HUES64 (cell line): ENCODE data around the gene ENOX1.

Experiments
- H3K27ac ChIP-seq: 2 replicates; pipeline ENCODE4 v1.7.0; 2013; ENCODE audit warnings: low read depth, low read length, inconsistent platforms
- H3K27me3 ChIP-seq: 2 replicates; pipeline ENCODE4 v1.6.1; 2013; ENCODE audit warnings: mild to moderate bottlenecking, low read length; ENCODE audit not compliant: insufficient read depth
- H3K36me3 ChIP-seq: 2 replicates; pipeline ENCODE4 v1.6.1; 2013; ENCODE audit warnings: mild to moderate bottlenecking, low read length; ENCODE audit not compliant: insufficient read depth
- H3K4me1 ChIP-seq: 2 replicates; pipeline ENCODE4 v1.6.1; 2013; ENCODE audit warnings: mild to moderate bottlenecking, low read length, moderate library complexity; ENCODE audit not compliant: insufficient read depth
- H3K4me3 ChIP-seq: 2 replicates; pipeline ENCODE4 v1.5.1; 2013; ENCODE audit warnings: mild to moderate bottlenecking, low read length, moderate library complexity
- H3K9ac ChIP-seq: 2 replicates; pipeline ENCODE4 v1.6.1; 2013; ENCODE audit warnings: mild to moderate bottlenecking, low read depth, low read length
- H3K9me3 ChIP-seq: 2 replicates; pipeline ENCODE4 v1.6.1; 2013; ENCODE audit warnings: low read depth, low read length; ENCODE audit not compliant: insufficient read depth
- WGBS: fragments of 150-250, 120-280 bp; methylation state at CpG from one replicate; pipeline ENCODE4 v1.1.7; 2013; ENCODE audit warnings: missing lambda C conversion rate; 5-methylcytosine and 5-hydroxymethylcytosine counted together

ENOX1 gene

DNA sequence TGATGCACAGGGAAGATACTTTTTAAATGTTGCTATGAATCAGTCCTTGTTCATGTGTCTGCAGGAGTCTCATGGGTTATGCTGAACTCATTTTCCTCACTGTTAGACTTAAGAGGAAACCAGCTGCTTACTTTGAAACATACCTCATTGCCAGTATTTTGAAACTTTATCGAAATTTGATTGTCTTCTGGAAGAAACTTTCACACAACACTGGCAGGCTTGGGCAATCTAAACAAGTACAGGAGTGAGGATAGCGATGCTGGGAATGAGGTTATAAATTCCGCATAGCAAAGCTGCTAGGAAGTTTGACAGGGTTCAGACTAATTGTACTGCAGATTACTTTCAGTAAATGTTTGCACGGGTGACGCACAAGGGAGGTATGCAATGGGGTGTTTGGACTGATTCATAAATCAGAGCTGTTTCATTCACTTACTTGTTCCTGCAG lies 517.7 kb downstream of the ENOX1 start:
- H3K4me3 ChIP-seq: no peak overlapping the region
- H3K36me3 ChIP-seq: no peaks in the 10 kb centered on the region
- 86% methylated on average over 5 of the region's 5 CpGs for WGBS
- H3K9me3 ChIP-seq: no peaks in the 10 kb centered on the region
- H3K27ac ChIP-seq: no peak overlapping the region
- H3K9ac ChIP-seq: no peak overlapping the region
- peaks cover 9% of the 10 kb centered on the region; the same call in 1 of the 2 replicates for H3K4me1 ChIP-seq
- no peaks in the 10 kb centered on the region for H3K27me3 ChIP-seq

- Histone ChIP-seq H3K27ac (no peak overlapping the region), H3K9ac (no peak overlapping the region), H3K36me3 (no peaks in the 10 kb centered on the region), H3K27me3 (no peaks in the 10 kb centered on the region), H3K4me3 (no peak overlapping the region), H3K4me1 (peaks cover 9% of the 10 kb centered on the region; the same call in 1 of the 2 replicates), H3K9me3 (no peaks in the 10 kb centered on the region)
- WGBS: 53% methylated on average over 1 of the region's 2 CpGs
Observed at GRCh38 chr13:43268632-43269031, 518.1 kb downstream of the ENOX1 start.

- no peaks in the 10 kb centered on the region for H3K27me3 ChIP-seq
- H3K9ac ChIP-seq: no peak overlapping the region
- WGBS: 96% methylated on average over 3 of the region's 3 CpGs
- no peaks in the 10 kb centered on the region for H3K9me3 ChIP-seq
- H3K27ac ChIP-seq: no peak overlapping the region
- H3K36me3 ChIP-seq: no peaks in the 10 kb centered on the region
- H3K4me3 ChIP-seq: no peak overlapping the region
- H3K4me1 ChIP-seq: peaks cover 8% of the 10 kb centered on the region; the same call in 1 of the 2 replicates
Observed at GRCh38 chr13:43267916-43268315, 518.9 kb downstream of the ENOX1 start.

GRCh38 chr13:43266936-43267615 lies 519.7 kb downstream of the ENOX1 start:
- 67% methylated on average over 9 of the region's 9 CpGs for WGBS
- Histone ChIP-seq H3K9ac (no peak overlapping the region; the same call in 1 of the 2 replicates), H3K4me3 (no peak overlapping the region), H3K36me3 (no peaks in the 10 kb centered on the region), H3K4me1 (peaks cover 4% of the 10 kb centered on the region; the same call in 1 of the 2 replicates), H3K27me3 (no peaks in the 10 kb centered on the region), H3K27ac (no peak overlapping the region), H3K9me3 (no peaks in the 10 kb centered on the region)

DNA sequence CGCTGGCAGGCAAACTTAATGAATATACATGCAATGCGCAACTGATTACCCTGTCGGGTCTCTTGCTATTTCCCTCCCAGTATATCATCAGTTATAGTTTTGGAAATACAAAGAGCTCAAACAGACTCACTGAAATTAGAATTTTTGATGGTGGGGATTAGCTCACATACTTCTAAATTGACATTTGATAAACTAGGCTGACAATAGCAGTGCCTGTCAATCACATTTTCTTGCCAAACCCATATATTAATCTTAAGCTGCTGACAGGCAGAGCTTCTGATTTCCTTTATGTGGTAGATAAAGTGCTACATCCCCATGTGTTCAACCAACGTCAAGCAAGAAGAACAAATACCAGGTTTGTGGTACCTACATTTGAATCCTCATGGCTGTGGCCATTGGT lies 521.7 kb downstream of the ENOX1 start:
- Histone ChIP-seq H3K4me1 (peaks cover 4% of the 10 kb centered on the region; the same call in 1 of the 2 replicates), H3K36me3 (no peaks in the 10 kb centered on the region), H3K27me3 (no peaks in the 10 kb centered on the region), H3K4me3 (no peak overlapping the region), H3K27ac (no peak overlapping the region), H3K9ac (no peak overlapping the region), H3K9me3 (no peaks in the 10 kb centered on the region)
- WGBS: 56% methylated on average over 4 of the region's 4 CpGs

GRCh38 chr13:43264458-43264857 lies 522.3 kb downstream of the ENOX1 start:
- peaks cover 4% of the 10 kb centered on the region; the same call in 1 of the 2 replicates for H3K4me1 ChIP-seq
- no peak overlapping the region for H3K27ac ChIP-seq

GRCh38 chr13:43263047-43263446 lies 523.7 kb downstream of the ENOX1 start:
- H3K4me3 ChIP-seq: no peak overlapping the region
- H3K4me1 ChIP-seq: peaks cover 4% of the 10 kb centered on the region; the same call in 1 of the 2 replicates
- H3K9me3 ChIP-seq: no peaks in the 10 kb centered on the region
- no peaks in the 10 kb centered on the region for H3K27me3 ChIP-seq
- no peak overlapping the region for H3K27ac ChIP-seq
- WGBS: 72% methylated on average over 2 of the region's 2 CpGs
- no peak overlapping the region for H3K9ac ChIP-seq
- H3K36me3 ChIP-seq: no peaks in the 10 kb centered on the region

More at GRCh38 chr13:43264458-43264857, 522.3 kb downstream of the ENOX1 start:
- no peak overlapping the region for H3K4me3 ChIP-seq
- H3K9ac ChIP-seq: no peak overlapping the region
- no peaks in the 10 kb centered on the region for H3K27me3 ChIP-seq
- no peaks in the 10 kb centered on the region for H3K36me3 ChIP-seq
- 100% methylated on average over 1 of the region's 1 CpG for WGBS
- H3K9me3 ChIP-seq: no peaks in the 10 kb centered on the region

DNA sequence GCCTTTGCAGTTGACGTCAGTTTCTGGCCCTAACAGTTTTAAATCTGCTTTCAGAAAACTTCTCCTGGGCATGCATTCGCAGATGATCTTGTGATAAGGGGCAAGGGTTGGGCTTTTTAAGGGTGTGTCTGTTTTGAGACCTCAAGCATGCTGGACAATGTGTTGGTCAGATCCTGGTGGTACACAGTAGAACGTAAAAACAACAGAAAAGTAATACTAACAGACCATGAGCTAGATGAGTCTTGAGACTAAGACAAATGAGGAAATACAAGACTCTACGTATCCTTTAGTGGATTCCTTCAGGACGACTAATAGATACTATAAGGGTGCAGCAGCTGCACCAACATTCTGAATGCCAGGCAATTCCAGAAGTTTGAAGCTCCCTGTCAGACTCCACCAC lies 525.8 kb downstream of the ENOX1 start:
- Histone ChIP-seq H3K36me3 (no peaks in the 10 kb centered on the region), H3K4me1 (no peaks in the 10 kb centered on the region), H3K9ac (no peak overlapping the region), H3K27ac (no peak overlapping the region), H3K4me3 (no peak overlapping the region), H3K27me3 (no peaks in the 10 kb centered on the region), H3K9me3 (no peaks in the 10 kb centered on the region)
- 91% methylated on average over 5 of the region's 5 CpGs for WGBS

DNA sequence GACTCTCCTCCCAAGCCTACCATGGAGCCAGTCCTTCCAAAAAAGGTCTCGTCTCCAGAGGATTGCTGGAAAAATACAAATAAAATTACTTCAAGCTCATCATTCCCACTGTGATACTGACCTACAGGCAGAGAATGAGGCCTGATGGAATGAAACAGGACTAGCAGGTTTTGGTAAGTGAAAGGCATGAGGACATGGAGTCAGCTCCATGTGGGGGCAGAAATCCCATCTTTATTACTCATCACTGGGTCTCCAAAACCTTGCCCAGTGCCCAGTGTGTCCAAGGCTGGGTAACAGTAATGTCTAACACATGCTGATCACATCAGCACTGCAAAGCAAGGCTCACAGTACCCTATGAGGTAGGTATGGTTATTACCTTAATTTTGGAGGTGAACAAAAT lies 528.0 kb downstream of the ENOX1 start:
- no peaks in the 10 kb centered on the region for H3K27me3 ChIP-seq
- no peak overlapping the region for H3K4me3 ChIP-seq
- no peaks in the 10 kb centered on the region for H3K36me3 ChIP-seq
- no peak overlapping the region for H3K27ac ChIP-seq
- H3K9ac ChIP-seq: no peak overlapping the region
- WGBS: 85% methylated on average over 1 of the region's 1 CpG
- no peaks in the 10 kb centered on the region for H3K9me3 ChIP-seq
- H3K4me1 ChIP-seq: no peaks in the 10 kb centered on the region

DNA sequence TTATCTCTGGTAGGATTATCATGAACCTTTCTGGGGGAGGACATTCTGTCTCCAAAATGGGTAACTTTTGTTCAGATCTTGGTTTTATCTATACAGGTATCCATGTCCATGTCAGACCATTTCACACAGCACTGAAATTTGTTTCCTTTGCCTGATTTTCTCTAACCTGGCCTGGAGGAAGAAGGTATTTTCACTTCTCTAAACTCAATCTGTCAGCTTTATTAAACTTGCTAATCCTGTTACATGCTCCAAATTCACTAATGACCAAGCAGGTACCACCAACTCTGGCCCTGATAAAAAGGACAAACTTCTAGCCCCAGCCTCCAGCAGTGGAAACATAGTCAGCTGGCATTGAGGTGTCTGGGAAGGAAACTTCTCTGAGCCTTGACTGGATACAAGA lies 529.0 kb downstream of the ENOX1 start:
- no peaks in the 10 kb centered on the region for H3K4me1 ChIP-seq
- no peak overlapping the region for H3K27ac ChIP-seq
- no peak overlapping the region for H3K9ac ChIP-seq
- no peaks in the 10 kb centered on the region for H3K27me3 ChIP-seq
- H3K4me3 ChIP-seq: no peak overlapping the region
- no peaks in the 10 kb centered on the region for H3K9me3 ChIP-seq
- H3K36me3 ChIP-seq: no peaks in the 10 kb centered on the region

DNA sequence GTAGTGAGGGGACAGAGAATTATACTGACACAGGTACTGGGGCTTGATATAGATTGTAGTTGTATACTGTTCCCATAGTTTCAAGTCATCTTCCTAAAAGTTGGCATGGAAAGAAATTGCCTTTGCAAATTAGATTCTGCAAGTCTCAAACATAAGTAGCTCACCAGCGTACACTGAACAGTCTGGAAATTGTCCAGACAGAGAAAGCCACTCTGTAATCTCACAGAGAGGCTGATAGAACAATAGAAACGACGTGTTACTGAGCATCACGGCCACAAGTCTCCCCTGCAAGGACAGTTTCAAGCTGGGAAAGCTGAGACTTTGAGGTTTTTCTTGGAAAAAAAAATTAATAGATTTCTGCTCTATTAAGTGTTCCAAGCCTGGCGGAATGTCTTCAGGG lies 534.8 kb downstream of the ENOX1 start:
- no peak overlapping the region for H3K27ac ChIP-seq
- no peaks in the 10 kb centered on the region for H3K4me1 ChIP-seq
- H3K9me3 ChIP-seq: no peaks in the 10 kb centered on the region
- H3K27me3 ChIP-seq: no peaks in the 10 kb centered on the region
- no peak overlapping the region for H3K4me3 ChIP-seq
- H3K36me3 ChIP-seq: no peaks in the 10 kb centered on the region
- 91% methylated on average over 5 of the region's 5 CpGs for WGBS
- H3K9ac ChIP-seq: no peak overlapping the region

DNA sequence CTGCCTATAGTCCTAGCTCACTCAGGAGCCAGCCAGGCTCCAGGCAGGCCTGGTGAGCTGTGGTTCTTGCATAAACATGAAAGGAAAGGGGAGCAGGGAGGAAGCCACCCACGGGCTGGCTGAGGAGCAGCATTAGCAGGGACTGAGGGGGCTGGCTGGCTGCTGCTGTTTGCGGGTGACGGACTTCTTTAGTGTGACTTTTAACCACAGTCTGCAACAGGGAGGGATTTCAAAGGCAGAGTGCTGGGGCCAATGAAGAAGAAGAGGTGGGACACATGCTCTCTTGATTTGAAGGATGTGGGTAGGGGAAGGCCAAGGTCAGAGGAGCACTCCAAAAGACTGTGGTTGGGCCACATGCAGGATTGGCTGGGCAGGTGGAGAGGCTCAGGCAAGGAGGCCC lies 540.4 kb downstream of the ENOX1 start:
- no peak overlapping the region for H3K4me3 ChIP-seq
- no peaks in the 10 kb centered on the region for H3K27me3 ChIP-seq
- H3K4me1 ChIP-seq: no peaks in the 10 kb centered on the region
- WGBS: 61% methylated on average over 3 of the region's 3 CpGs
- no peak overlapping the region for H3K9ac ChIP-seq
- no peaks in the 10 kb centered on the region for H3K9me3 ChIP-seq
- no peak overlapping the region for H3K27ac ChIP-seq
- H3K36me3 ChIP-seq: no peaks in the 10 kb centered on the region
